Gastrocnemius medialis (tissue), 4 donors: ENCODE measurements around the gene OTX1. TPM values are rescaled to one million over a fixed set of nuclear protein-coding genes. Genes with fewer than 3 reads are reported as not detected.

Experiments used
- ATAC-seq, 2 donors: fragments of 150-250 bp; one replicate each; pipeline ENCODE4 v1.9.1; 2016
- DNase-seq, 2 donors: peaks; one replicate each; pipeline ENCODE4 v3.0.0-alpha.2; 2019
- H3K27ac ChIP-seq, 4 donors: fragments of 200-600 bp; sonication (generic); 1 replicate in 1 of 4; 2 replicates in 3 of 4; pipeline ENCODE4 v1.5.1; 2016 to 2018; ENCODE audit warnings: mild to moderate bottlenecking in 2 of 4, moderate library complexity in 1 of 4
- H3K27me3 ChIP-seq, 3 donors: fragments of 200-600 bp; sonication (generic) in 2 of 3; 1 replicate in 1 of 3; 2 replicates in 2 of 3; pipeline versions ENCODE4 v1.5.1 to v1.6.0; 2016 to 2019; ENCODE audit warnings: mild to moderate bottlenecking in 1 of 3, moderate library complexity in 1 of 3
- H3K36me3 ChIP-seq, 2 donors: fragments of 200-600 bp; sonication (generic) in 1 of 2; one replicate each; pipeline ENCODE4 v1.5.1; 2017 to 2018
- H3K4me1 ChIP-seq, 2 donors: fragments of 200-600 bp; sonication (generic) in 1 of 2; one replicate each; pipeline ENCODE4 v1.5.1; 2016 to 2017; ENCODE audit warnings: mild to moderate bottlenecking in 2 of 2
- H3K4me3 ChIP-seq, 4 donors: fragments of 200-600 bp; sonication (generic) in 3 of 4; 1 replicate in 1 of 4; 2 replicates in 3 of 4; pipeline ENCODE4 v1.5.1; 2016 to 2019; ENCODE audit warnings: mild to moderate bottlenecking in 2 of 4
- H3K9me3 ChIP-seq, 3 donors: fragments of 200-600 bp; sonication (generic) in 2 of 3; 1 replicate in 1 of 3; 2 replicates in 2 of 3; pipeline ENCODE4 v1.5.1; 2016 to 2019
- CTCF ChIP-seq, 5 experiments: fragments of 450-650 bp in 3 of 5; fragments of 200-600 bp in 2 of 5; sonication (generic) in 2 of 5; IDR thresholded peaks in 4 of 5; conservative IDR thresholded peaks in 1 of 5; 1 replicate in 4 of 5; 2 replicates in 1 of 5; pipeline ENCODE4 v1.5.1; 2016 to 2019; ENCODE audit warnings: antibody characterized with exemption in 5 of 5, mild to moderate bottlenecking in 3 of 5, moderate library complexity in 3 of 5
- POLR2A ChIP-seq, 2 donors: fragments of 450-650 bp; IDR thresholded peaks; one replicate each; pipeline ENCODE4 v1.6.1; 2017; ENCODE audit warnings: antibody characterized with exemption in 2 of 2, mild to moderate bottlenecking in 2 of 2, moderate library complexity in 2 of 2
- in situ Hi-C, 4 donors: fragments of 200-750 bp; cut with MboI; loops; one replicate each; pipeline versions ENCODE4 v1.15.0 to v1.8.0; 2017; ENCODE audit warnings: low sequenced_read_pairs in 4 of 4
- intact Hi-C: fragments of 100-400 bp; cut with DNase I; formaldehyde crosslinking; loops from one replicate; pipeline ENCODE4 v1.15.1; 2023; ENCODE audit warnings: low total_unique reads
- total RNA-seq, 4 donors: library from RNA; depleted of rRNA; stranded (reverse); fragments of >200 nt; gene quantifications; one replicate each; pipeline versions ENCODE4 v1.1.0 to v1.2.3, GENCODE V29; 2016

The OTX1 gene
- total RNA-seq, 4 donors from 2014 or later: not detected

GRCh38 chr2:63086687-63087086, 36.1 kb downstream of the OTX1 start:
- intact Hi-C loops (no loop called here), in situ Hi-C loops (no loop called here)
- Histone ChIP-seq H3K36me3 (no peaks in the 10 kb centered on the region), H3K4me3 (no peak overlapping the region), H3K27ac (no peak overlapping the region), H3K4me1 (no peaks in the 10 kb centered on the region), H3K9me3 (no peaks in the 10 kb centered on the region), H3K27me3 (no peaks in the 10 kb centered on the region)
- TF ChIP-seq POLR2A (IDR thresholded peaks at IDR 0.05): no peak
- TF ChIP-seq CTCF (IDR thresholded peaks at IDR 0.05 in 4 of 5, conservative IDR thresholded peaks at IDR 0.05 in 1 of 5): no peak
- DNase-seq (no peak), ATAC-seq (no peak)

GRCh38 chr2:63092401-63092800, 41.8 kb downstream of the OTX1 start:
- no peaks in the 10 kb centered on the region for H3K9me3 ChIP-seq
- no peaks in the 10 kb centered on the region for H3K27me3 ChIP-seq
- ATAC-seq (no peak), DNase-seq (no peak)
- intact Hi-C loops (no loop called here), in situ Hi-C loops (no loop called here)
- H3K4me3 ChIP-seq: no peak overlapping the region
- no peaks in the 10 kb centered on the region for H3K4me1 ChIP-seq
- TF ChIP-seq POLR2A (IDR thresholded peaks at IDR 0.05): no peak
- no peak for TF ChIP-seq CTCF (IDR thresholded peaks at IDR 0.05 in 4 of 5, conservative IDR thresholded peaks at IDR 0.05 in 1 of 5)
- no peaks in the 10 kb centered on the region for H3K36me3 ChIP-seq
- no peak overlapping the region for H3K27ac ChIP-seq

GRCh38 chr2:63092857-63093256, 42.2 kb downstream of the OTX1 start:
- no peaks in the 10 kb centered on the region for H3K27me3 ChIP-seq
- no peaks in the 10 kb centered on the region for H3K4me1 ChIP-seq
- no peak overlapping the region for H3K4me3 ChIP-seq
- in situ Hi-C loops (no loop called here), intact Hi-C loops (no loop called here)
- TF ChIP-seq CTCF (IDR thresholded peaks at IDR 0.05 in 4 of 5, conservative IDR thresholded peaks at IDR 0.05 in 1 of 5) (no peak), POLR2A (IDR thresholded peaks at IDR 0.05) (no peak)
- ATAC-seq (no peak), DNase-seq (no peak)
- no peak overlapping the region for H3K27ac ChIP-seq
- H3K36me3 ChIP-seq: no peaks in the 10 kb centered on the region
- H3K9me3 ChIP-seq: no peaks in the 10 kb centered on the region

- no peak for TF ChIP-seq POLR2A (IDR thresholded peaks at IDR 0.05)
- TF ChIP-seq CTCF (IDR thresholded peaks at IDR 0.05 in 4 of 5, conservative IDR thresholded peaks at IDR 0.05 in 1 of 5): no peak
- no peak for ATAC-seq
- no peak overlapping the region for H3K27ac ChIP-seq
- no peaks in the 10 kb centered on the region for H3K36me3 ChIP-seq
- intact Hi-C loops: no loop called here
- in situ Hi-C loops: no loop called here
- DNase-seq: no peak
- H3K4me1 ChIP-seq: no peaks in the 10 kb centered on the region
- no peak overlapping the region for H3K4me3 ChIP-seq
- H3K27me3 ChIP-seq: no peaks in the 10 kb centered on the region
- no peaks in the 10 kb centered on the region for H3K9me3 ChIP-seq
Observed at GRCh38 chr2:63093502-63093901, 42.9 kb downstream of the OTX1 start.

- in situ Hi-C loops: no loop called here
Observed at GRCh38 chr2:63096491-63096890, 45.9 kb downstream of the OTX1 start.

More at GRCh38 chr2:63096491-63096890, 45.9 kb downstream of the OTX1 start:
- Histone ChIP-seq H3K4me1 (no peaks in the 10 kb centered on the region), H3K27me3 (no peaks in the 10 kb centered on the region), H3K4me3 (no peak overlapping the region), H3K27ac (no peak overlapping the region), H3K36me3 (no peaks in the 10 kb centered on the region), H3K9me3 (peaks cover 0 to 3% (median 0%) of the 10 kb centered on the region in 3 donors)
- intact Hi-C loops: no loop called here
- DNase-seq: no peak
- ATAC-seq: no peak
- no peak for TF ChIP-seq POLR2A (IDR thresholded peaks at IDR 0.05)
- no peak for TF ChIP-seq CTCF (IDR thresholded peaks at IDR 0.05 in 4 of 5, conservative IDR thresholded peaks at IDR 0.05 in 1 of 5)
